Measurements from ENCODE around the gene RPS3. TPM values are rescaled to one million over a fixed set of nuclear protein-coding genes. Genes with fewer than 3 reads are reported as not detected.

Gene RPS3
- total RNA-seq, 2 experiments from 2014 or later: 4,753 to 4,828 TPM

- POLR2A ChIA-PET: no interaction called here
- Histone ChIP-seq H3K4me1 (ENCODE audit: insufficient read depth, low read length) (peaks cover 19% of the 10 kb centered on the region), H3K36me3 (ENCODE audit: insufficient read depth, low read length) (no peaks in the 10 kb centered on the region), H3K4me3 (ENCODE audit: low read length) (no peak overlapping the region), H3K27me3 (ENCODE audit: control insufficient read depth in 1 of 2, insufficient read depth in 2 of 2, low read length in 2 of 2) (peaks cover 28 to 35% of the 10 kb centered on the region in 2 experiments), H3K9me3 (ENCODE audit: control insufficient read depth in 1 of 2, insufficient read depth in 1 of 2, low read length in 2 of 2) (peaks cover 0 to 10% of the 10 kb centered on the region in 2 experiments), H3K27ac (ENCODE audit: low read depth in 1 of 2, low read length in 2 of 2) (no peak overlapping the region)
- ATAC-seq (ENCODE audit: poor library complexity) (no peak), DNase-seq (no peak)
- H3K4me1 Mint-ChIP-seq (ENCODE audit: low read depth): peaks cover 16% of the 10 kb centered on the region
- TF ChIP-seq CTCF (IDR thresholded peaks at IDR 0.05): no peak
- no peaks in the 10 kb centered on the region for H3K9me3 Mint-ChIP-seq
- CTCF ChIA-PET: no interaction called here
- H3K4me3 Mint-ChIP-seq: no peak overlapping the region
- intact Hi-C loops (cut with DNase I, micrococcal nuclease): loop anchor here in 1 of 2 experiments (5.0 kb wide), 1 partner anchor 37 kb away; the partner anchor contains the start of gene RPS3
- H3K27me3 Mint-ChIP-seq: peaks cover 41% of the 10 kb centered on the region
- H3K36me3 Mint-ChIP-seq (ENCODE audit: low read depth): peaks cover 5% of the 10 kb centered on the region
- no peak overlapping the region for H3K27ac Mint-ChIP-seq
These were observed 34.7 kb downstream of the RPS3 start for GRCh38 chr11:75434051-75434450.

GRCh38 chr11:75434886-75435570 is 35.7 kb downstream of the RPS3 start:
- TF ChIP-seq CTCF (IDR thresholded peaks at IDR 0.05): no peak

GRCh38 chr11:75435571-75435925 is 36.2 kb downstream of the RPS3 start:
- ATAC-seq (ENCODE audit: poor library complexity) (no peak), DNase-seq (no peak)
- Histone ChIP-seq H3K27ac (ENCODE audit: low read depth in 1 of 2, low read length in 2 of 2) (no peak overlapping the region), H3K36me3 (ENCODE audit: insufficient read depth, low read length) (peaks cover 5% of the 10 kb centered on the region), H3K27me3 (ENCODE audit: control insufficient read depth in 1 of 2, insufficient read depth in 2 of 2, low read length in 2 of 2) (peaks cover 23 to 29% of the 10 kb centered on the region in 2 experiments), H3K9me3 (ENCODE audit: control insufficient read depth in 1 of 2, insufficient read depth in 1 of 2, low read length in 2 of 2) (peaks cover 0 to 4% of the 10 kb centered on the region in 2 experiments), H3K4me3 (ENCODE audit: low read length) (no peak overlapping the region), H3K4me1 (ENCODE audit: insufficient read depth, low read length) (peaks cover 11% of the 10 kb centered on the region)
- peaks cover 9% of the 10 kb centered on the region for H3K4me1 Mint-ChIP-seq (ENCODE audit: low read depth)
- no peak for TF ChIP-seq CTCF (IDR thresholded peaks at IDR 0.05)
- peaks cover 5% of the 10 kb centered on the region for H3K36me3 Mint-ChIP-seq (ENCODE audit: low read depth)
- H3K4me3 Mint-ChIP-seq: no peak overlapping the region
- CTCF ChIA-PET: no interaction called here
- no peaks in the 10 kb centered on the region for H3K9me3 Mint-ChIP-seq
- POLR2A ChIA-PET: no interaction called here
- H3K27ac Mint-ChIP-seq: no peak overlapping the region
- intact Hi-C loops (cut with DNase I, micrococcal nuclease): no loop called here
- peaks cover 35% of the 10 kb centered on the region for H3K27me3 Mint-ChIP-seq

More at GRCh38 chr11:75434886-75435570, 35.7 kb downstream of the RPS3 start:
- Histone ChIP-seq H3K36me3 (ENCODE audit: insufficient read depth, low read length) (peaks cover 3% of the 10 kb centered on the region), H3K4me3 (ENCODE audit: low read length) (no peak overlapping the region), H3K27ac (ENCODE audit: low read depth in 1 of 2, low read length in 2 of 2) (no peak overlapping the region), H3K9me3 (ENCODE audit: control insufficient read depth in 1 of 2, insufficient read depth in 1 of 2, low read length in 2 of 2) (peaks cover 0 to 4% of the 10 kb centered on the region in 2 experiments), H3K27me3 (ENCODE audit: control insufficient read depth in 1 of 2, insufficient read depth in 2 of 2, low read length in 2 of 2) (peaks cover 23 to 30% of the 10 kb centered on the region in 2 experiments), H3K4me1 (ENCODE audit: insufficient read depth, low read length) (peaks cover 13% of the 10 kb centered on the region)
- no peaks in the 10 kb centered on the region for H3K9me3 Mint-ChIP-seq
- ATAC-seq (ENCODE audit: poor library complexity): no peak
- H3K4me1 Mint-ChIP-seq (ENCODE audit: low read depth): peaks cover 11% of the 10 kb centered on the region
- H3K36me3 Mint-ChIP-seq (ENCODE audit: low read depth): peaks cover 5% of the 10 kb centered on the region
- no peak for DNase-seq
- H3K27ac Mint-ChIP-seq: no peak overlapping the region
- POLR2A ChIA-PET: no interaction called here
- intact Hi-C loops (cut with DNase I, micrococcal nuclease): loop anchor here in 1 of 2 experiments (5.0 kb wide), 1 partner anchor 38 kb away; the partner anchor contains the start of gene RPS3
- CTCF ChIA-PET: no interaction called here
- H3K27me3 Mint-ChIP-seq: peaks cover 36% of the 10 kb centered on the region
- H3K4me3 Mint-ChIP-seq: no peak overlapping the region
